Measurements from ENCODE around the gene C3orf22.
A peak's percentile ranks its signal among the peaks of the same experiment; 100 is the strongest.

The C3orf22 gene

DNA sequence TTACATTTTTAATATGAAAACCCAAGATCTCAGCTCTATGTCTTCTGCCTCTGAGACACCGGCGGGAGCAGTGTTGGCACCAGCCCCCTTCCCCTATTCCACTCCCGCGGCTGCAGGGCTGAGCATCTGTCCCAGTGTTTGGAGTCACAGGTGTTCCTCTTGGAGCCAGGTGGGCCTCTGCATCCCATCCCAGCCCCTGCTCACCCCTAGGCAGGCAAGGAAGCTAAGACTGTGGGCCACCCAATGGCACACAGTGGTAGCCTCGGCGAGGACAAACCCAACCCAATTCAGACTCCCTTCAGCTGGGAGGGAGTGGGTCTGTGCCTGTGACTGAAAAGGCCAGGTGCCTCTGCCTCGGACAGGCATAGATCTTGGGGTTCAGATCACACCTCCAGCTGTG, 31.7 kb downstream of the C3orf22 start:
- DNase-seq (ENCODE audit: low read depth), result no peak

- no peak for DNase-seq (ENCODE audit: low read depth)
These were observed 32.1 kb downstream of the C3orf22 start for GRCh38 chr3:126526668-126527005.

GRCh38 chr3:126525853-126526667, 32.7 kb downstream of the C3orf22 start:
- no peak for DNase-seq (ENCODE audit: low read depth)

DNA sequence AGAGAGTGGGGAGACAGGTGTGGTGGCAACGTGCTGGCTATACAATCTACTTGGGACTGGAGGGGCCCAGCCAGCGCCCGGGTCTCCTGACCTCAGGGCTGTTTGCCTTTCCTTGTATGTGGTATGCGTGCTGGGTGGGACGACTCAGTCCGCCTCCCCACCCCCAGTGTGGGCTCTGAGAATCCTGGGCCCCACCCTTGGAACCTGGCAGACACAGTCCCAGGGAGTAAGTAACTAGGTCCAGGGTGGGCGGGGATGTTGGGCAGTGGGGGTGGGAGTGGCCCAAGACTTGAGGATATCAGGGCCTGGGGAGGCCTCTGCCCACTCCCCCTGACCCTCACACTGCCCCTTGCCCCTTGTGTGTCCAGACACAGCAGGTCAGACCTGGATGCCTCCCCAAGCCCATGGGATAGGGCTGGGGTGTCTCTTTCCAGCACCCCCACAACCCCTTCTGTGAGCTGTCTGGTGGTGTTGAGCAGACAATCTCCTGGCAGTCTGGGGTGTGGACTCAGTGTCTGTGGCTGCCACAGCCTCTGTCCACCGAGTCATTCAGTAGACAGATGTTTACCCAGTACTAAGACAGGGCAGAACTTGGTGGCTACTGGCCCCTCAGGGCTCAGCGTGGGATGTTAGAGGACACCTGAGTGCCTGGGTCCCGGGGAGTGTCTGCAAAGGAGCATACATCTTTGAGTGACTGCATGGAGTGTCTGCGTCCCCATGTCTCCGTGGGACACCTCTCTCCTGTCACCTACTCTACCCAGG, 33.5 kb downstream of the C3orf22 start:
- DNase-seq (ENCODE audit: low read depth), result no peak

DNA sequence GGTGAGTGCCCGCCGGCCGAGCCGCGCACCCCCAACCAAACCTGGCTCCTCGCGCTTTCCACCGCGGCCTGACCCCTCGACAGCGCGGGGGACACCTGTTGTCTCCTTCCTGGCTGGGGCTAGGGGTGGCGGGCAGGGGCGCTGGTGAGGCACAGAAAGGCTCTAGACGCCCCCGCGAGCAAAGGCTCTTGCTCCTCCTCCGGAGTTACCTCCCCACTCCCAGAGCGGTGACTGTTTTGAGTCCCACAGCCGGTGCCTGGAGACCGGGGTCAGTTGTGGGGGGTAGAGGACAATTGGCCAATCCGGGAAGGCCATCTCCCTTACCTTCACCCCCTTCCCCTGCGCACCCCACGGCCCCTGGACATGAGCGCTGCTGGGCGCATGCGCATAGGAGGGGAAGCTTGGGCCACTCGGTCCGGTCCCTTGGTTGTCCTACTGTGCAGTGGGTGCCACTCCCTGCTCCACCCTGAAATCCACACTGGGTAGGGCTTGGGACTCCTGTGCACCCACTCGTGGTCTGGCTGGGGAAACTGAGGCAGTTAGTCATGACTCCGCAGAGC, 34.2 kb downstream of the C3orf22 start:
- no peak for DNase-seq (ENCODE audit: low read depth)

GRCh38 chr3:126523745-126524428, 34.8 kb downstream of the C3orf22 start, which contains the start of gene CHST13:
CHST13 (plus strand) TSS chr3:126524155; CDS start chr3:126524333, 178 bp downstream.
- DNase-seq (ENCODE audit: low read depth), result no peak

DNA sequence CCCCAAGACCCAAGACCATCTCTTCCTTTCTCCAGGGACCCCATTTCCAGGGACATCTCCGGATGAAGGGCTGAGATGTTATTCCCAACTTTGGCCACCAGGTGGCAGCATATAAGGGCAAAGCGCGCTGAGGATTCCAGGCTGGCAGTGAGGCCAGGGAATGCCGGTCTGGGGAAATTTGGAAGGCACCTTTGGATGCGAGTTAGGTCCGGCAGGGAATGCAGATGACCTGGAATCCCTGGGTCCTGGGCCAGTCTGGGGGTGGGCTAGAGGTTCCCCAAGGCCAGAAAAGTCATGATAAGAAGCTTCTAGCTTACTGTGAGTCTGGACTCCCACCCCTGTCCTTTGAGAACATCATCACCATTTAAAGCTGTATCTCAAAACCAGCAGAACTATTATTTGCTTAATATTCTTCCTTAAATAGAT, 36.4 kb downstream of the C3orf22 start:
- peak; percentile 13 for DNase-seq (ENCODE audit: low read depth)

- no peak for DNase-seq (ENCODE audit: low read depth)
These were observed 37.4 kb downstream of the C3orf22 start for GRCh38 chr3:126521122-126521891.

GRCh38 chr3:126519506-126520455, 39.0 kb downstream of the C3orf22 start:
- no peak for DNase-seq (ENCODE audit: low read depth)

GRCh38 chr3:126518779-126519177, 40.0 kb downstream of the C3orf22 start:
- no peak for DNase-seq (ENCODE audit: low read depth)

DNA sequence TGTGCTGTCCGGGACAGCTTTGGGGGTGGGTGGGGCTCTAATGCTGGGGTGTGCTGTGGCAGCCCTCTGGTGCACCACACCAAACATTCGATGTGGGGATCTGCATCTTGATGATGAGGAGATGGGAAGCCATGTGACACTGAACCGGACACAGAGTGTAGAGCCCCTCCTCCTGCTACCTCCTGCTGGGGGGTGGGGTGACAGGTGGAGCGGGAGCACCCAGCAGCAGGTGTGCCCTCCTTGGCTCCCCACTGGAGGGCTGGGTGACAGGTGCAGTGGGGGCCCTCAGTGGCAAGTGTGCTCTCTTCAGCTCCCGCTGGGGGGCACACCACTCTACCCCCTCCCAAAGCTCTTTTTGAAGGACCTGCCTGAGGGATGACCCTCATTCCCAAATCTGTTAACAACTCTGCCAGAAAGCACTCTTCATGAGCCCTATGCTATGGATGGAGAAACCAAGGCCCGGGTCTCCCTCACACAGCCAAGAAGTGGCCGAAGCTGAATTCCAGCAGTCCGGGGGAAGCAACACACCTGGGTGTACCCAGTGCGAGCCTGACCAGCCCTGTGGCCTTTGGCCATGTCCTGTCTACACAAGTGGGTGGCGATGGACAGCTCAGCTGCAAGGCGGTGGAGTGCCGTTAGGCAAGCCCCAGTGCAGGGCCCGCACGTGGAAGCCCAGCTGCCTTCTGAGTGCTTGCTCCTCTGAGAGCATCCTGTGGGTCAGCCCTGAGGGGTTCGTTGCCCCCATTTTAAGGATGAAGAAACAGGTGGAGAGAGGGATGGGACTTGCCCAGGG, 40.5 kb downstream of the C3orf22 start:
- no peak for DNase-seq (ENCODE audit: low read depth)

GRCh38 chr3:126517291-126517951, 41.3 kb downstream of the C3orf22 start, which contains the start of gene UROC1:
UROC1 (minus strand) TSS chr3:126517773; CDS start chr3:126517719, 54 bp downstream.
- no peak for DNase-seq (ENCODE audit: low read depth)

DNA sequence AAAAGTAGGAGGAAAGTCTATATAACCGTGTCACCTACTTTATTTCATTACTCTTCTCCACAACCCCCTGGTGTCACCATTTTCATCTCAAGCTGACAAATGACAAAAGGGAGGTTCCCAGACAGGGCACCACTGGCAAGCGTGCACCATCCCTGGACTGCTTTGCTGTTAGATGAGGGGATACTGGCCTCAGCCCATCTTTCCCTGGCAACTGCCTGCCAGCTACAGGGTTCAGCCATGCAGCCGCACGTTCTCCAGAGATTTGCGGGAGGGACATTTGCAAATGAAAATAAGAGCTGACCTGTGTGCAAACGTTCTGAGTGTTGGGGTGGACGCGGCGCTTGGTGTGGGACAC, 41.8 kb downstream of the C3orf22 start:
- no peak for DNase-seq (ENCODE audit: low read depth)

- DNase-seq (ENCODE audit: low read depth), result no peak
These were observed 42.4 kb downstream of the C3orf22 start for GRCh38 chr3:126516152-126516935.

DNA sequence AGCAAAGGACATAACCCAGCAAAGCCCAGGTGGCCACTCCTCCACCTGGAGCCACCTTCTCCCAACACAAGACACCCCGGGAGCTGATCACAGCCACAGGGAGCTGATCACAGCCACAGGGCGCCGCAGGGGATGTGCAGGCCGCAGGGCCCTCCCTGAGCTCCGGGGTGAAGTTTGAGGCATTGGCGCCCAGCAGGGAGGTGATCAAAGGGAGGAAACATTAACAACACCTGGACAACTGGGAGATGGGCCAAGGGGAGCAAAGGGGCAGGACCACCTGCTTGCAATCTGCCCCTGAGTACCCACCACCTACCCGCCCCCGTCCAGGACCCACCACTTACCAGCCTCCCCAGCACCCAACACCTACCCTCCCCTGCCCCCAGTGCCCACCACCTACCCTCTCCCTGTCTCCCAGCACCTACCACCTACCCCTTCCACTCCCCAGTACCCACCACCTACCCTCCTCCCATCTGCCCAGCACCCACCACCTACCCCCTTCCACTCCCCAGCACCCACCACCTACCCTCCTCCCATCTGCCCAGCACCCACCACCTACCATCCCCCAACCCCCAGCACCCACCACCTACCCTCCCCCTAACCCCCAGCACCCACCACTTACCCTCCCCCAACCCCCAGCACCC, 43.5 kb downstream of the C3orf22 start:
- no peak for DNase-seq (ENCODE audit: low read depth)

GRCh38 chr3:126514161-126514560, 44.6 kb downstream of the C3orf22 start:
- no peak for DNase-seq (ENCODE audit: low read depth)

GRCh38 chr3:126512916-126513650, 45.6 kb downstream of the C3orf22 start:
- no peak for DNase-seq (ENCODE audit: low read depth)
